Measurements from ENCODE around the gene HEPHL1.
"Not testable (repeated sequence)": the region's sequence is repeated elsewhere in the genome, so short reads cannot be mapped to it uniquely, and the experiment has no call there.

Gene HEPHL1

DNA sequence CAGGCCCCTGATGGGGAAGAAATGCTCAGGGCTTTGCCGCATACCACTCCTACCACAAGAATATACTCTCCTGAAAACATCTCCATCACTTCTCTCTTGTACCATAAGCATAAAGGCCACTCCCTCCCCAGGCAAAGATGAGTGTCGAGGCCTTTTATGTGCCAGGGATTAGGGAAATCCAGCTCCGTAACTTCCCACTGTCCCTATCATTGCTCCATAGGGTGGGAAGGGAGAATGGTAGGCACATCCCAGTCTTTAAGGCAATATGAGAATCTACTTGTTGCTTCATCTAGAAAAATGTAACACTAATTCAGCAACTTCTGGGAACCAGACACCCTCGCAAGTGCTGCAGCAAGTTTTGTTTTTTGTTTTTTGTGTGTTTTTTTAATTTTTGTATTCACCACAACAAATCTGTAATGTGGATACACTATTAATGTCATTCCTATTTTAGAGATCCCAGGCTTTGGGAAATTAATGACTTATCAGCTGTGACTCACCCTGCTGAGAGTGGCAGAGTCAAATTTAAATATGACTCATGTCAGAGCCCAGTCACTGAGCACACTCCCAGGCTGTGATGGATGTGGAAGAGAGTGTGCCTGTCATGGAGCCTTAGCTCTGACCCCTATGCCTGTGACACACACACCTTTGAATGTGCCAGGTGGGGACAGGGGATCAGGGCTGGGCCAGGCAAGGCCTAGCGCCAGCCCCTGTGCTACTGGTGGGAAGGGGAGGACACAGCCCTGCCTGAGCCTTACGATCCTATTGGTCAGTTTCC lies 130.9 kb downstream of the HEPHL1 start:
- DNase-seq (ENCODE audit: low spot score), result no peak

DNA sequence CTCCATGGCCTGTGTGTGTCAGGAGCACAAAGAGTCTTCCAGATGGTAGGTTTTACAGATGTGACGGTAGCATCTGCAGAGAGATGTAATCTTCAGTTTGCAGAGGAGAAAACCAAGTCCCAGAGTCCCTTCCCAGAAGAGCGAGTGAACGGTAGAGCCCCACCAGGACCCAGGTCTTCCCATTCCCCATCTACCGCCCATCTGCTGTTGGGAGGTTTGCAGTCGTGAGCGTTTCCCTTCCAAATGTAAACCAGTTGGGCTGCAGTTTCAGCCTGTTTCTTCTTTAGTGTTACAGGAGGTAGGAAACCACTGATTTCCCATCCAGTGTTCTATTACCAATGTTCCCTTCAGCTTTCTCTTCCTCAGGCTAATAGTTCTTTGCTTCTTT lies 131.5 kb downstream of the HEPHL1 start:
- DNase-seq (ENCODE audit: low spot score), result no peak

- DNase-seq (ENCODE audit: low spot score), result no peak
Measured at GRCh38 chr11:94153320-94153719, 132.2 kb downstream of the HEPHL1 start.

DNA sequence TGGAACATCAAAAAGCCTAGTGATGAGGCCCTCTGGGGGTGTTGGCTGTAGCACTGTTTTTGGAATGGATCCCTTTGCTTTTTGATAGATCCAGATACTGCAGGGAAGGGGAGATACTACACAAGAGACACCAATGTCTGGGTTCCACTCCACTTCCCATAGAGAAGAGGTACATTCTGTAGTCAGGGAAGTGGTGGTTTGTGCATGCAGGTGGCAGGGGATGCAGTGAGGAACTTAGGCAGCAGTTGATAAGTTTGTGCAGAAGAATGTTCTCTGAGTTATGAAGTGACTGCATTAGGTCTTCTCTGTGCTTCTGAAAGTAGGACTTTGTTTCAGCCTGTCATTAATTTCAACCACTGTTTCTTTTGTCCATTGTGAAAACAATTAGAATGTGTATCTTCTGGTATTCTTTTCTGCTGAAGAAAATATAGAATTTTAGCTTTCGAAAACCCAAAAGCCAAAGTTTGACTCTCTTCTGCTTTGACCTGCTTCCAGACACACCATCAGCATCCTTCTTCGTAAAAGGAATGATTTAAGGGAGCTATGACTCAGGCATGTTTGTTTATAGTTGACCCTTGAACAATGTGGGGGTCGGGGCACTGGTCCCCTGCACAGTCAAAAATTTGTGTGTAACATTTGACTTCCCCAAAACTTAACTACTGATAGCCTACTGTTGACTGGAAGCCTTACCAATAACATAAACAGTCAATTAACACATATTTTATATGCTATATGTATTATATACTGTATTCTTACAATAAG lies 133.1 kb downstream of the HEPHL1 start:
- no peak for DNase-seq (ENCODE audit: low spot score)

- not testable (repeated sequence) for DNase-seq (ENCODE audit: low spot score)
Measured at GRCh38 chr11:94157339-94157738, 136.2 kb downstream of the HEPHL1 start.
